GOT3 (cell line): ENCODE data around the gene UGT1A4.
A peak's percentile ranks its signal among the peaks of the same experiment; 100 is the strongest.
"Not testable (repeated sequence)": the region's sequence is repeated elsewhere in the genome, so short reads cannot be mapped to it uniquely, and the experiment has no call there.

Experiments used
- DNase-seq: peaks from one replicate; lab custom pipeline; 2025; ENCODE audit warnings: mixed read lengths; lab: John Stamatoyannopoulos, UW

UGT1A4 gene

GRCh38 chr2:233700028-233700635 lies 18.4 kb upstream of the UGT1A4 start:
- no peak for DNase-seq

DNA sequence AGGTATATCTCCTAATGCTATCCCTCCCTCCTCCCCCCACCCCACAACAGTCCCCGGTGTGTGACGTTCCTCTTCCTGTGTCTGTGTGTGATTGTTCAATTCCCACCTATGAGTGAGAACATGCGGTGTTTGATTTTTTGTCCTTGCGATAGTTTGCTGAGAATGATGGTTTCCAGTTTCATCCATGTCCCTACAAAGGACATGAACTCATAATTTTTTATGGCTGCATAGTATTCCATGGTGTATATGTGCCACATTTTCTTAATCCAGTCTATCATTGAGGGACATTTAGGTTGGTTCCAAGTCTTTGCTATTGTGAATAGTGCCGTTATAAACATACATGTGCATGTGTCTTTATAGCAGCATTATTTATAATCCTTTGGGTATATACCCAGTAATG lies 17.7 kb upstream of the UGT1A4 start:
- DNase-seq, result not testable (repeated sequence)

- DNase-seq, result no peak
Measured at GRCh38 chr2:233702238-233702637, 16.3 kb upstream of the UGT1A4 start.

GRCh38 chr2:233705911-233706506 lies 12.5 kb upstream of the UGT1A4 start:
- DNase-seq, result no peak

DNA sequence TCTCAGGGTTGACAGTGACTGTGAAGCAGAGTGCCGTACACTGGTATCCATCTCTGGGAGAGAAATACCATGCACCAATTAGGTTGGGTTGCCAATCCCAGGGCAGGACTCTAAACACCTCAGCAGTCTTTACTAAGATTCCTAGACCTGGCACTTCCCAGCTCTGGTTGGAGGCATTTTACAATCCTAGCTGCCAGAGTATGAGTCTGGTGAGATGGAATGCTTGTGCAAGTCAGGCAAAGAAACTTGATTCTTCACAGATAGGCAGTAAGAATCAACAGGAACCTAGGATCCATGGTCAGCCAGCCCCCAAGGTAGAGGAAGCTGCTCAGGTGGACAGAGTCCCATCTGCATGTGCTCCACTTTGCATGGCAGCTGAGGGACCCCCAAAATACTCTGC lies 11.8 kb upstream of the UGT1A4 start:
- no peak for DNase-seq

DNA sequence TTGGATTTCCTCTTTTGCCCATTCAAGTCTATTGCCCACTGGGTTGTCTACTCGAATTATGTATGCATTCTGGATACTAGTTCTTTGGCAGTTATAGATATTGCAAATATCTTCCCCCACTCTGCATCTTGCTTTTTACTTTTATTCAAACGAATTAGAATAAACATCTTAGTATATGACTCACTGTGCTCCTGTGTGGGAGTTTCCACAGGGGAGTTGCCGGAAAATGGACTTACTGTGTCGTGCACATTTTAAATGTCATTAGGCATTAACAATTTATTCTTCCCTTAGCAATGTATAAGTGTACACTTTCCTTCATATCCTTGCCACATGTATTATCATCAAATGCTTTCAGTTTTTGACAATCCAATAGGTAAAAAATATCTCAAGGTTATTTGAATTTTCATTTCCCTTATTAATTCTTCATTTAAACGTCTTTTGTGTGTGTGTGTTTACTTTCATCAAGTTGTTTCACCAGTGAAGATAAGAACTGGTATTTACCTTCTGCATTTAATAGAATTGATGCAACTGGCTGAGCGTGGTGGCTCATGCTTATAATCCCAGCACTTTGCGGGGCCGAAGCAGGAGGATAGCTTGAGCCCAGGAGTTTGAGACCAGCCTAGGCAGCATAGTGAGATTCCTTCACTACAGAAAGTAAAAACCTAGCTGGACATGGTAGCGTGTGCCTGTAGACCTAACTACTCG lies 10.4 kb upstream of the UGT1A4 start:
- DNase-seq, result no peak

DNA sequence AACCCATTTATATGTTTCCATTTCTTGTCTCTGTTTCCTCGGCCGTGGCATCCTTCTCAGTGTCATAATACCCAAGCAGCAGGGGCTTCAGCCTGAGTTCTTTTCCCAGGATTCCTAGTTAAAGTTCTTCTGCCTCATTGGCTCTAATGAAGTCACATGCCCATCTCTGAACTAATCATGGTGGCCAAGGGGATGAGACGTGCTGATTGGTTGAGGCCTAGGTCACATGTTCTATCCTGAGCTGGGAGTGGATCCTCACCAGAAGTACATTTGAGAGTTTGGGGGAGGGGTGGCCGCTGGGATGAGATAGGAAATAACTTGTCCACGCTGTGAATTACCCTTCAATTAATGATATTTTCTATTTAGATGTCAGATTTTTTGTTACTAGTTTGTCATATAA lies 9.6 kb upstream of the UGT1A4 start:
- no peak for DNase-seq

DNA sequence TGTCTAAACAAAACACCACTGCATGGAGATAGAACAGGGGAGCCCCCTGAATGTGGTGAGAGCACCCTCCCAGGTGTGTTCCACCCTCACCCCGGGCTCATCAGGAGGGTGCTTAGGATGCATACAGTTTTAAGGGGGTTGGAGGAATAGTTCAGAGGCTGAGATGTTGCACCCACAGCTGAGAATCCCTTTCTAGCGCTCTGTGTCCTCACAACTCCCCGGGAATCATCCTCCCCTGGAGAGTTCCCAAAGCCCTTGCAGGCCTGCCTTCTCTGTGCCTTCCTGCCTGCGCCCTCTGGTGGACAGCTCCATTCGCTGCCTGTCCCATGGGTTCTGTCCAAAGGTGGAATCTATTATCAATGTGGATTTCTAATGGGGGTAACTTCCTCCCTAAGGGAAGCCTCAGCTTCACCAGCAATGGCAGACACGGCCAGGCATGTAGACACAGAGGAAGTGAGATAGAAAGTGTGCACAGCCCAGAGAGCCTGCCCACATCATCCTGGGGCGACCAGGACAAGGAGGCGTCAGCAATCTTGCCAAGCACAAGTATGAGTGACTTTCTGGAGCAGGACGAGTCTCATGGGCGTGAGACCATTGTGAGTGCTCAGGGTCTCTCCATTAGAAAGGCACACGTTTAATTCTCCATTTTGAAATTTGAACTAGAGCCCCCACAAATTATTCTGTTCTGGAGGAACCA lies 7.1 kb upstream of the UGT1A4 start:
- peak; percentile 39 for DNase-seq

DNA sequence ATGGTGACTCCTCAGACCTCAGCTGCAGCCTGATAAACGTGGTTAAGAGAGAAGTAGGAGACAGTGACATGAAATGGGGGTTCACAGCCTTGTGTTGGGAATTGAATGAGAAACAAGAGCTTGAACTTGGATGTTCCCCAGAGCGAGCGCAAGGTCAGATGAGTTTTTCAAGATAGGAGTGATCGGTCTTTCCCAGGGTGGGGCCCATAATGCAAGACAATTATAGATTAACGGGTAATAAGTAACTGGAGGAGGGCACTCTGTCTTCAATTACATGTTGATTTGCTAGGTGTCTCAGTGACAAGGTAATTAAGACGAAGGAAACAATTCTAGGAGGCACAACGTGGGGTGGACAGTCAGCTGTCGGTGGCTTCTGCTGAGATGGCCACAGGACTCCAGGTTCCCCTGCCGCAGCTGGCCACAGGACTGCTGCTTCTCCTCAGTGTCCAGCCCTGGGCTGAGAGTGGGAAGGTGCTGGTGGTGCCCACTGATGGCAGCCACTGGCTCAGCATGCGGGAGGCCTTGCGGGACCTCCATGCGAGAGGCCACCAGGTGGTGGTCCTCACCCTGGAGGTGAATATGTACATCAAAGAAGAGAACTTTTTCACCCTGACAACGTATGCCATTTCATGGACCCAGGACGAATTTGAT lies 5.8 kb upstream of the UGT1A4 start, which contains the start of gene UGT1A5:
Gene UGT1A5, plus strand, starts transcription at position 297 of the 651 bp plus-strand sequence. Its CDS starts 85 bp downstream, at position 382.
- no peak for DNase-seq

- no peak for DNase-seq
Measured at GRCh38 chr2:233713262-233713615, 5.3 kb upstream of the UGT1A4 start.

GRCh38 chr2:233714121-233714520 lies 4.4 kb upstream of the UGT1A4 start:
- DNase-seq, result no peak

GRCh38 chr2:233728723-233729301 lies 10.3 kb downstream of the UGT1A4 start, which contains the start of gene UGT1A3:
TSS of gene UGT1A3 (plus strand) at chr2:233729042. CDS start at chr2:233729127, 85 bp downstream.
- no peak for DNase-seq

- DNase-seq, result not testable (repeated sequence)
Measured at GRCh38 chr2:233736868-233737653, 18.5 kb downstream of the UGT1A4 start.

DNA sequence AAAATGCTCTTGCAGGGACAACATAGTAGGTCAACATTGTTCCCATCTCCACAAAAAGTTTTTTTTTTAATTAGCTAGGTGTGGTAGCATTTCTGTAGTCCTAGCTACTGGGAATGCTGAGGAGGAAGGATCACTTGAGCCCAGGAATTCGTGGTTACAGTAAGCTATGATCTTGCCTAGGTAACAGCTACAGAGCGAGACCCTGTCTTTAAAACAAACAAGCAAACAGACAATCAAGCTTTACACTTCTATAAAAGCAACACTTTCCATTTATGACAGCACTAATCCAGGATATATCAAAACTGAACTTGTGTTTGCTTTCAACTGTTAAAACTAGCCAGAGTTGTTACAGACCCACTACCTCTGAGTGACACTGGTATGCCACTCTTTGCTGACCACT lies 22.3 kb downstream of the UGT1A4 start:
- DNase-seq, result no peak

GRCh38 chr2:233743464-233744259 lies 25.1 kb downstream of the UGT1A4 start:
- no peak for DNase-seq

DNA sequence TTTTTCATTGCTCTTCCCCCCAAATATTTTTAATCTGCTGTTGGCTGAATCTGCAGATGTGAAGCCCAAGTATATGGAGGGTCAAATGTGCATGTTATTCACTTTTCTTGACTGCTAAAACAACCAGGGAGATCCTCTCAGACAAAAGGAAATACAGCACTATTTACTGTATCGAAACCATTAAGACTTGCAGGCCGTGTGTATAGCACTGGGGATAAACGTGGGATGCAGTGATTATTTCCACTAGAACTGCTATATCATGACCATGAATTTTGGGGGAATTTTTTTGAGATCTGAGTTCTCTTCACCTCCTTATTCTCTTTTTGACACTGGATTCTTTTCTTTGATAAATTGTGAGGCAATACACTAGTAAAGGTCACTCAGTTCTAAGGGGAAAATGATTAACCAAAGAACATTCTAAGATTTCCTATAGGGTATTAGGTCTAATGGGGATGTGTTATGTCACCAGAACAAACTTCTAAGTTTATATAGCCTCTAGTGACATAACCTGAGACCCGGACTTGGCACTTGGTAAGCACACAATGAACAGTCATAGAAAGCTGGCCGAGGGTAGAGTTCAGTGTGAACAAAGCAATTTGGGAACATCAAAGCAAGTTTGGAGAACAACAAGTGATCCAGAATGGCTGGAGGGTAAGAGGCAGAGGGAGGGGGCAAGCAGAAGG lies 26.7 kb downstream of the UGT1A4 start:
- no peak for DNase-seq

- not testable (repeated sequence) for DNase-seq
Measured at GRCh38 chr2:233745838-233746237, 27.3 kb downstream of the UGT1A4 start.

GRCh38 chr2:233746475-233747282 lies 28.1 kb downstream of the UGT1A4 start:
- no peak for DNase-seq

- DNase-seq, result no peak
Measured at GRCh38 chr2:233747283-233747544, 28.7 kb downstream of the UGT1A4 start.
